ENCODE data around the gene NINJ2.

DNA sequence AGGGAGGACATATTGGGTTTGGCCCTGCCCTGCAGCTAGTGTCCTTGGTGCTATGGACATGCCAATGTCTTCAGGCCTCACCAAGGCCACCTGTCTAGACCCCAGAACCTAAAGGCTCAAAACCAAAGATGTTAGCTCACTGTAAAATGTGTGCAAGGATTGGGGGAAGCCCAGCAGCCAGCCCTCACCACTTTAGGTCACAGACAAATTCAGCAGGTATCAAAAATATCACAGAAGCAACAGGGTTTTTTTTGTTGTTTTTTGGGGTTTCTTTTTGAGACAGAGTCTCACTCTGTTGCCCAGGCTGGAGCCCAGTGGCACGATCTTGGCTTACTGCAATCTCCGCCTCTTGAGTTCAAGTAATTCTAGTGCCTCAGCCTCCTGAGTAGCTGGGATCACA, 29.0 kb upstream of the NINJ2 start:
- TF ChIP-seq ZBTB7A (IDR thresholded peaks at IDR 0.05; ENCODE audit: low read depth) (no peak), YY1 (IDR thresholded peaks at IDR 0.05; ENCODE audit: low read depth) (no peak), FOXM1 (IDR thresholded peaks at IDR 0.05; ENCODE audit: borderline replicate concordance, low read depth) (no peak), EP300 (IDR thresholded peaks at IDR 0.05; ENCODE audit: borderline replicate concordance) (no peak)

Data from Ishikawa (cell line).